Lung (tissue), 12 donors: ENCODE data around the gene HNRNPA0. TPM values are rescaled to one million over a fixed set of nuclear protein-coding genes. Genes with fewer than 3 reads are reported as not detected.
A peak's percentile ranks its signal among the peaks of the same experiment; 100 is the strongest.

Experiments used
- ATAC-seq: fragments of 200-7000 bp; cut with Tn5 transposase; one replicate; pipeline ENCODE4 v1.9.1; 2020; ENCODE audit warnings: moderate number of reproducible peaks; ENCODE audit not compliant: insufficient read depth, low FRiP score
- DNase-seq, 3 donors: peaks; one replicate each; pipeline ENCODE4 v3.0.0-alpha.2; 2013 to 2017
- H3K27ac ChIP-seq, 2 donors: one replicate each; pipeline ENCODE4 v1.5.1; 2013; ENCODE audit warnings: mild to moderate bottlenecking in 2 of 2, moderate library complexity in 2 of 2, control low read depth in 1 of 2, inconsistent platforms in 1 of 2, low read depth in 1 of 2, low read length in 1 of 2
- H3K27me3 ChIP-seq, 3 donors: one replicate each; pipeline ENCODE4 v1.5.1; 2013; ENCODE audit warnings: low read length in 2 of 3; ENCODE audit not compliant: control insufficient read depth in 3 of 3, insufficient read depth in 3 of 3
- H3K36me3 ChIP-seq, 4 donors: one replicate each; pipeline ENCODE4 v1.5.1; 2013; ENCODE audit warnings: low read length in 4 of 4, mild to moderate bottlenecking in 1 of 4, moderate library complexity in 1 of 4; ENCODE audit not compliant: control insufficient read depth in 4 of 4, insufficient read depth in 4 of 4
- H3K4me1 ChIP-seq, 5 donors: one replicate each; pipeline ENCODE4 v1.5.1; 2013; ENCODE audit warnings: low read length in 5 of 5, mild to moderate bottlenecking in 2 of 5, moderate library complexity in 1 of 5; ENCODE audit not compliant: control insufficient read depth in 5 of 5, insufficient read depth in 5 of 5
- H3K4me3 ChIP-seq: one replicate; pipeline ENCODE4 v1.5.1; 2013; ENCODE audit warnings: mild to moderate bottlenecking, control low read depth, moderate library complexity
- H3K9ac ChIP-seq, 2 donors: one replicate each; pipeline ENCODE4 v1.5.1; 2013; ENCODE audit warnings: low read length in 2 of 2, control low read depth in 1 of 2; ENCODE audit not compliant: insufficient read depth in 1 of 2
- H3K9me3 ChIP-seq, 4 donors: one replicate each; pipeline ENCODE4 v1.5.1; 2013; ENCODE audit warnings: low read length in 3 of 4, mild to moderate bottlenecking in 1 of 4, moderate library complexity in 1 of 4; ENCODE audit not compliant: control insufficient read depth in 4 of 4, insufficient read depth in 3 of 4
- CTCF ChIP-seq: IDR thresholded peaks from 2 replicates; pipeline ENCODE4 v1.5.1; 2012; ENCODE audit warnings: mild to moderate bottlenecking; ENCODE audit errors: control extremely low read depth, extremely low read depth
- WGBS, 2 donors: extraction: QIAGEN DNeasy Blood & Tissue Kit; methylation state at CpG; one replicate each; pipeline ENCODE4 v1.1.7; 2013; 5-methylcytosine and 5-hydroxymethylcytosine counted together
- polyA plus RNA-seq, 2 donors: library from polyadenylated mRNA; stranded (reverse); fragments of 200-250 nt; gene quantifications; one replicate each; pipeline ENCODE4 v1.2.1, GENCODE V29; 2013
- total RNA-seq, 2 donors: library from RNA; depleted of rRNA in 1 of 2; stranded (reverse); fragments of >200 nt in 1 of 2; gene quantifications; one replicate each; pipeline ENCODE4 v1.2.1, GENCODE V29; 2014 to 2021
- donor health status: control.
- donor health status: control.
- donor health status: Bipolar disorder and iron deficiency.
- donor health status: healthy.
- donor health status: DM: yes; HTN: yes; CAD: no.

Gene HNRNPA0
- total and polyA plus RNA-seq, 4 donors = 21.5 to 29.0 (median 25.1) TPM

DNA sequence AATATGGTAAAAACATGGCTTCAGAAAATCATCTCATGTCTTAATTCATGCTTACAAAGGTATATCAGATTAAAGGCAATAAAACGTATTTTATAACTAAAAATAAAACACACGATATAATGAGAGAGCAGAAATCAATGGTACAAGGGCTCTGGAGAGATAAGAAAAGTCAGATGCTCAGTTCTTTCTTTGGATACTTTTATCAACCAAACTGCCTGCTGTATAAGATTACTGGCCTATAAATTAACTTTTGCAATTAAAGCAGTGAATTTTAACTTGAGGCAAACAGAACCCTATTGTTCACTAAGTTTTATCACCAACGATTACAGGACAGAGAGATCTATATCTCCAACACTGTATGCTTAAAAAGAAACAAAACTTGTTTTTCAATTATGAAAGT is 42.1 kb upstream of the HNRNPA0 start:
- no peaks in the 10 kb centered on the region for H3K9me3 ChIP-seq
- no peak overlapping the region for H3K27ac ChIP-seq
- no peak overlapping the region for H3K4me3 ChIP-seq
- no peaks in the 10 kb centered on the region for H3K36me3 ChIP-seq
- H3K9ac ChIP-seq = no peak overlapping the region
- no peak for ATAC-seq
- DNase-seq = no peak
- no peaks in the 10 kb centered on the region for H3K27me3 ChIP-seq
- 71 to 87% methylated on average over 3 of the region's 3 CpGs for WGBS, 2 donors
- TF ChIP-seq CTCF = no peak
- peaks cover 0 to 3% (median 0%) of the 10 kb centered on the region in 5 donors for H3K4me1 ChIP-seq

DNA sequence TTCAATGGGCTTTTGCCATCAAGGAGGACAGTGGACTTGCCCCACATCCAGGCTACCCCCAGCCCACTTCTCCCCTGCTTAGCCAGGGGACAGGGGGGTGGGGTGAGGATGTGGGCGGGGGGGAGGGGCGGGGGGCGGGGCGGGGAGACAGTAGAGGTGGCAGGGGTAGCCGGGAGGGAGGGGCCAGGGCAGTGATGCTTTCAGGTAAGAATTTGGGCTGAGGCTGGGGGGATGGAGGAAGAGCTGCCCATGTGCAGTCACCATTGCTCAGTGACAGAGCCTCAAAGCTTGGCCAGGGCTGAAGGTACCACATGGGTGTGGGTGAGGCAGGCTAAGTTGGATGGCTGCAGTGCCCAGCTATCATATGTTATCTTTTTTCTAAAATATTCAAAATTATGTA is 40.7 kb upstream of the HNRNPA0 start:
- Histone ChIP-seq H3K4me1 (peaks cover 0 to 3% (median 0%) of the 10 kb centered on the region in 5 donors), H3K4me3 (no peak overlapping the region), H3K27ac (no peak overlapping the region), H3K9ac (no peak overlapping the region), H3K27me3 (no peaks in the 10 kb centered on the region), H3K9me3 (no peaks in the 10 kb centered on the region), H3K36me3 (no peaks in the 10 kb centered on the region)
- no peak for DNase-seq
- WGBS, 2 donors = 67 to 70% methylated on average over 5 of the region's 5 CpGs
- TF ChIP-seq CTCF = no peak
- no peak for ATAC-seq

- Histone ChIP-seq H3K9ac (no peak overlapping the region), H3K9me3 (no peaks in the 10 kb centered on the region), H3K36me3 (no peaks in the 10 kb centered on the region), H3K4me1 (peaks cover 0 to 3% (median 0%) of the 10 kb centered on the region in 5 donors), H3K27me3 (no peaks in the 10 kb centered on the region), H3K27ac (no peak overlapping the region), H3K4me3 (no peak overlapping the region)
- TF ChIP-seq CTCF = no peak
- peak in 2 of 3 donors; percentile 2 to 4 for DNase-seq
- WGBS, 2 donors = 26 to 39% methylated on average over 1 of the region's 1 CpG
- ATAC-seq = no peak
Measured at GRCh38 chr5:137792303-137792702, 38.1 kb upstream of the HNRNPA0 start.

DNA sequence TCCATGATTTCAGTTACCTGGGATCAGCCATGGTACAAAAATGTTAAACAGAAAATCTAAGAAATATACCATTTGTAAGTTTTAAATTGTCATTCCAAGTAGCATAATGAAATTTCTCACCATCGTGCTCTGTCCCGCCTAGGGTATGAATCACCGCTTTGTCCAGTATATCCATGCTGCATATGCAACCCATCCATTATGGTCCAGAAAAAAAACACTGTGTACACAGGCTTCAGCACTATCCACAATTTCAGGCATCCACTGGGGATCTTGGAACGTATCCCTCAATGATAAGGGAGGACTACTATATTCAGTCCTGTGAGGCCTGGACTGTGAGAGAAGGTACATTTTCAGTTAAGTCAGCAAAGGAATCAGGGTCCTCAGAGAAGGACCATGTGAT is 37.6 kb upstream of the HNRNPA0 start:
- Histone ChIP-seq H3K27me3 (no peaks in the 10 kb centered on the region), H3K36me3 (no peaks in the 10 kb centered on the region), H3K9ac (no peak overlapping the region), H3K9me3 (no peaks in the 10 kb centered on the region), H3K27ac (no peak overlapping the region), H3K4me3 (no peak overlapping the region), H3K4me1 (peaks cover 0 to 3% (median 0%) of the 10 kb centered on the region in 5 donors)
- DNase-seq (no peak), ATAC-seq (no peak)
- WGBS, 2 donors = 93% methylated on average over 4 of the region's 4 CpGs
- TF ChIP-seq CTCF = no peak
